HCT116 (cell line): ENCODE results near the gene GIN1. TPM values are rescaled to one million over a fixed set of nuclear protein-coding genes. Genes with fewer than 3 reads are reported as not detected.

Source experiments
- ATAC-seq: fragments of 200-7000 bp; cut with Tn5 transposase; 2 replicates; pipeline ENCODE4 v1.9.1; 2020; ENCODE audit warnings: mild to moderate bottlenecking, moderate library complexity
- BruUV-seq: library from RNA; stranded (reverse); fragments of 400-500 nt; replicated peaks from 2 replicates; lab custom pipeline; 2021; lab: Mats Ljungman, UMichigan
- CTCF ChIA-PET: fragments of 300-600 bp; sonication (Branson Sonifier 250); formaldehyde crosslinking; loops from one replicate; lab custom pipeline; 2021; ENCODE audit warnings: antibody characterized with exemption; lab: Charles Lee
- POLR2A ChIA-PET: fragments of 300-600, 350-600 bp; sonication (Branson Sonifier 250); formaldehyde crosslinking; loops from one replicate; lab custom pipeline; 2021; ENCODE audit warnings: antibody characterized with exemption; lab: Charles Lee
- RAD21 ChIA-PET, 2 experiments: fragments of 300-600 bp; sonication (Branson Sonifier 250); formaldehyde crosslinking; loops; one replicate each; lab custom pipeline; 2023; ENCODE audit warnings: low total read pairs in 2 of 2; ENCODE audit not compliant: uncharacterized antibody in 2 of 2, unreplicated experiment in 2 of 2, low non-redundant PET in 1 of 2; lab: Charles Lee
- DNase-seq: peaks from one replicate; pipeline ENCODE4 v3.0.0-alpha.2; 2010; ENCODE audit warnings: low read depth, low spot score
- H2AFZ ChIP-seq: fragments of 200-600 bp; shearing (Covaris generic), sonication (generic); 2 replicates; pipeline ENCODE4 v1.6.1; 2017; ENCODE audit warnings: low read depth, mixed run types, mixed read lengths, antibody characterized with exemption, low read length; ENCODE audit not compliant: poor library complexity, severe bottlenecking
- H3K27ac ChIP-seq: 2 replicates; pipeline ENCODE4 v1.5.1; 2012; ENCODE audit warnings: low read depth, low read length
- H3K27me3 ChIP-seq: fragments of 200-600 bp; sonication (generic); 2 replicates; pipeline ENCODE4 v1.6.1; 2016; ENCODE audit warnings: mixed run types, low read length, mixed read lengths; ENCODE audit not compliant: insufficient read depth
- H3K36me3 ChIP-seq, 2 experiments: fragments of 200-500 bp in 1 of 2; fragments of 200-600 bp in 1 of 2; sonication (Bioruptor generic) in 1 of 2; sonication (generic) in 1 of 2; 2 replicates each; pipeline versions ENCODE4 v1.5.1 to v1.6.1; 2014 to 2016; ENCODE audit warnings: low read length in 2 of 2, inconsistent platforms in 1 of 2, mixed read lengths in 1 of 2, mixed run types in 1 of 2; ENCODE audit not compliant: insufficient read depth in 2 of 2, control insufficient read depth in 1 of 2
- H3K4me1 ChIP-seq, 2 experiments: fragments of 200-600 bp in 1 of 2; sonication (generic) in 1 of 2; 2 replicates each; pipeline versions ENCODE4 v1.5.1 to v1.6.1; 2012 to 2017; ENCODE audit warnings: low read length in 2 of 2, inconsistent platforms in 1 of 2, mild to moderate bottlenecking in 1 of 2, mixed read lengths in 1 of 2, mixed run types in 1 of 2, moderate library complexity in 1 of 2; ENCODE audit not compliant: insufficient read depth in 2 of 2, control insufficient read depth in 1 of 2
- H3K4me2 ChIP-seq: fragments of 200-600 bp; sonication (generic); 2 replicates; pipeline ENCODE4 v1.6.1; 2017; ENCODE audit warnings: mixed run types, low read length, mixed read lengths
- H3K4me3 ChIP-seq, 2 experiments: fragments of 200-600 bp in 1 of 2; sonication (generic) in 1 of 2; replicated peaks in 1 of 2; 2 replicates each; pipeline ENCODE4 v1.5.1; 2011 to 2016; ENCODE audit warnings: low read length in 2 of 2, control low read depth in 1 of 2, low read depth in 1 of 2, mild to moderate bottlenecking in 1 of 2, mixed read lengths in 1 of 2, mixed run types in 1 of 2
- H3K79me2 ChIP-seq: fragments of 200-600 bp; sonication (generic); 2 replicates; pipeline ENCODE4 v1.6.1; 2017; ENCODE audit warnings: mild to moderate bottlenecking, mixed run types, low read length, moderate library complexity, mixed read lengths; ENCODE audit not compliant: insufficient read depth
- H3K9ac ChIP-seq: fragments of 200-600 bp; sonication (generic); 2 replicates; pipeline ENCODE4 v1.6.1; 2016; ENCODE audit warnings: low read length, mixed read lengths
- H3K9me2 ChIP-seq: fragments of 200-600 bp; sonication (generic), shearing (Covaris generic); 2 replicates; pipeline ENCODE4 v1.6.1; 2017; ENCODE audit warnings: mixed run types, mild to moderate bottlenecking, moderate library complexity; ENCODE audit not compliant: insufficient read depth
- H3K9me3 ChIP-seq, 2 experiments: fragments of 200-500 bp in 1 of 2; fragments of 200-600 bp in 1 of 2; sonication (Bioruptor generic) in 1 of 2; sonication (generic) in 1 of 2; 2 replicates each; pipeline ENCODE4 v1.6.1; 2014 to 2017; ENCODE audit warnings: low read length in 2 of 2, mixed read lengths in 2 of 2, inconsistent platforms in 1 of 2, low read depth in 1 of 2, mild to moderate bottlenecking in 1 of 2, mixed run types in 1 of 2, moderate library complexity in 1 of 2; ENCODE audit not compliant: control insufficient read depth in 1 of 2, insufficient read depth in 1 of 2
- H4K20me1 ChIP-seq: fragments of 200-600 bp; sonication (generic), shearing (Covaris generic); 2 replicates; pipeline ENCODE4 v1.6.1; 2017; ENCODE audit warnings: mixed run types, mild to moderate bottlenecking, moderate library complexity; ENCODE audit not compliant: insufficient read depth
- ATF3 ChIP-seq: IDR thresholded peaks from 2 replicates; pipeline ENCODE4 v1.6.1; 2012
- CBX3 ChIP-seq: IDR thresholded peaks from 2 replicates; pipeline ENCODE4 v1.6.1; 2012; ENCODE audit warnings: low read depth
- CEBPB ChIP-seq: IDR thresholded peaks from 2 replicates; pipeline ENCODE4 v1.6.1; 2012; ENCODE audit warnings: low read depth
- CTCF ChIP-seq, 3 experiments: fragments of 200-600 bp in 1 of 3; sonication (generic) in 1 of 3; IDR thresholded peaks in 2 of 3; conservative IDR thresholded peaks in 1 of 3; 2 replicates each; pipeline ENCODE4 v1.5.1; 2012 to 2017; ENCODE audit warnings: low read depth in 2 of 3, low read length in 2 of 3, antibody characterized with exemption in 1 of 3, borderline replicate concordance in 1 of 3, control low read depth in 1 of 3, mild to moderate bottlenecking in 1 of 3, mixed read lengths in 1 of 3, mixed run types in 1 of 3, moderate library complexity in 1 of 3; ENCODE audit not compliant: insufficient read depth in 1 of 3
- ELF1 ChIP-seq: IDR thresholded peaks from 2 replicates; pipeline ENCODE4 v1.6.1; 2012; ENCODE audit warnings: low read depth, borderline replicate concordance
- EZH2 ChIP-seq: fragments of 200-600 bp; sonication (generic); IDR thresholded peaks from 2 replicates; pipeline ENCODE4 v1.6.1; 2017; ENCODE audit warnings: antibody characterized with exemption, mixed run types
- FOSL1 ChIP-seq: IDR thresholded peaks from 2 replicates; pipeline ENCODE4 v1.6.1; 2012; ENCODE audit warnings: low read depth
- POLR2A ChIP-seq: IDR thresholded peaks from 2 replicates; pipeline ENCODE4 v1.7.0; 2011; ENCODE audit warnings: borderline replicate concordance; ENCODE audit not compliant: insufficient read depth, insufficient read length; ENCODE audit errors: extremely low read depth
- POLR2AphosphoS5 ChIP-seq: IDR thresholded peaks from 2 replicates; pipeline ENCODE4 v1.6.1; 2011; ENCODE audit warnings: mild to moderate bottlenecking, low read depth, low read length, moderate library complexity
- RAD21 ChIP-seq: IDR thresholded peaks from 2 replicates; pipeline ENCODE4 v1.6.1; 2012; ENCODE audit warnings: low read depth, mild to moderate bottlenecking
- REST ChIP-seq: IDR thresholded peaks from 2 replicates; pipeline ENCODE4 v1.6.1; 2012; ENCODE audit warnings: low read depth
- SP1 ChIP-seq: IDR thresholded peaks from 2 replicates; pipeline ENCODE4 v1.6.1; 2012; ENCODE audit warnings: low read depth
- ZFX ChIP-seq: fragments of 450-650 bp; IDR thresholded peaks from 2 replicates; pipeline ENCODE4 v1.6.1; 2017
- intact Hi-C: fragments of 100-400 bp; cut with micrococcal nuclease; formaldehyde crosslinking; loops from 2 replicates; pipeline ENCODE4 v1.10.0; 2022
- total RNA-seq: library from RNA; stranded (reverse); gene quantifications from one replicate; pipeline ENCODE4 v1.2.1, GENCODE V29; 2021; ENCODE audit not compliant: unreplicated experiment

Gene GIN1
- total RNA-seq, 1 experiment from 2014 or later = 11.0 TPM

DNA sequence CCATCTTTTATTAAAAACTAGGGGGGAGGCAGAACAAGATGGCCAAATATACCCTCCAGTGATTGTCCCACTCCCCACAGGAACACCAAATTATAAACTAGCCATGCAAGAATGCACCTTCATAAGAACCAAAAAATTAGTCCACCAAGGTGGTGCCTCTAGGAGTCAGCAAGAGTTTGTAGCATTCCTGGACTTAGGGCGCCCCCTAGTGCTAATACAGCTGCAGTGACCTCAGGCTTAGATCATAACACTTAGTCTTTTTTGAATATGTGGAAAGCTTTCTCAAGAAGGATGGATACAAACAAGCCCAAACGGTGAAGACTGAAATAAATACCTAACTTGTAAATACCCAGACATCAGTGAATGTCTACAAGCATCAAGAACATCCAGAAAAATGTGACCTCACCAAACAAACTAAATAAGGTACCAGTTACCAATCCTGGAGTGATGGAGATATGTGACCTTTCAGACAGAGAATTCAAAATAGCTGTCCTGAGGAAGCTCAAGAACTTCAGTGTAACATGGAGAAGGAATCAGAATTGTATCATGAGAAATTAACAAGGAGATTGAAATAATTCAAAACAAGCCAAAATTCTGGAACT lies 19.4 kb upstream of the GIN1 start:
- no peaks in the 10 kb centered on the region for H3K9me2 ChIP-seq
- no peak overlapping the region for H2AFZ ChIP-seq
- H3K27ac ChIP-seq = no peak overlapping the region
- intact Hi-C loops = loop anchor here (2.0 to 5.0 kb wide), 5 partner anchors 167 to 603 kb away; no protein-coding TSS in a partner anchor
- no peaks in the 10 kb centered on the region for H3K27me3 ChIP-seq
- DNase-seq (peak; percentile 67), ATAC-seq (peak; percentile 97)
- H3K79me2 ChIP-seq = no peaks in the 10 kb centered on the region
- H3K9me3 ChIP-seq = no peaks in the 10 kb centered on the region
- H4K20me1 ChIP-seq = no peaks in the 10 kb centered on the region
- H3K9ac ChIP-seq = no peak overlapping the region
- H3K4me1 ChIP-seq = no peaks in the 10 kb centered on the region
- POLR2A ChIA-PET = no interaction called here
- BruUV-seq = no TSS peak
- CTCF ChIA-PET = interaction anchor here (0.6 to 1.8 kb wide), 9 partner anchors 12 to 602 kb away, joined by 3 to 8 read pairs (median 4); no protein-coding TSS in a partner anchor
- no peak overlapping the region for H3K4me3 ChIP-seq
- no peak overlapping the region for H3K4me2 ChIP-seq
- RAD21 ChIA-PET = no interaction called here
- peaks cover 0 to 2% of the 10 kb centered on the region in 2 experiments; a peak in 2 of 4 replicates for H3K36me3 ChIP-seq
- TF ChIP-seq RAD21 (peak; percentile 91), CTCF (IDR thresholded peaks at IDR 0.05 in 2 of 3, conservative IDR thresholded peaks at IDR 0.05 in 1 of 3; ENCODE audit: borderline replicate concordance in 1 of 3, insufficient read depth in 1 of 3, low read depth in 2 of 3, low read length in 2 of 3) (peak; percentile 81 to 99 (median 90)), CBX3 (no peak)

DNA sequence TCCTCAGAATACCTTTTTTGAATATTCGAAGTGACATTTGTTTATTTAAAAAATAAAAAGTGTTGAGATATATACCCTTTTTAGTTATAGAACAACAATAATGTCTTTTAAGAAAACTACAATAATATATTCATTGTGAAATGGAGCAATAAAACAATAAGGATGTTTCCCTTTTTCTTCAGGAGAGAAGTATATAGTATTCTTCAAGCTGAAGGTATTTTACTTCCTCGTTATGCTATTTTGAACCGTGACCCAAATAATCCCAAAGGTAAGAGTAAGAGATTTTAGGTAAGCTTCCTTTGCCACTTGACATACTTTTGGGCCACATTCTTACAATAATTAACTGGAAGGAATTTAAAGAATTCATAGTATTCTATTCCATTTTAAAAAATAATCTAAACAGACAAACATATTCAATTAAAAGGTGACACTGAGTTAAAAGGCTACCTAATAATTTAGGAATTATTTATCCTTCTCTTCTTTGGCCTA lies 18.3 kb upstream of the GIN1 start:
- ChIA-PET CTCF (interaction anchor here (0.8 to 1.8 kb wide), 5 partner anchors 87 to 602 kb away, joined by 3 to 7 read pairs (median 4); no protein-coding TSS in a partner anchor), POLR2A (no interaction called here), RAD21 (no interaction called here)
- Histone ChIP-seq H3K36me3 (peaks cover 0 to 2% of the 10 kb centered on the region in 2 experiments; a peak in 2 of 4 replicates), H2AFZ (no peak overlapping the region), H3K4me3 (no peak overlapping the region), H3K9ac (no peak overlapping the region), H3K79me2 (no peaks in the 10 kb centered on the region), H4K20me1 (no peaks in the 10 kb centered on the region), H3K9me2 (no peaks in the 10 kb centered on the region), H3K9me3 (no peaks in the 10 kb centered on the region), H3K27ac (no peak overlapping the region), H3K4me2 (no peak overlapping the region)
- no peak for DNase-seq
- ATAC-seq = no peak
- no TSS peak for BruUV-seq
- intact Hi-C loops = loop anchor here (2.0 to 5.0 kb wide), 5 partner anchors 166 to 601 kb away; no protein-coding TSS in a partner anchor
- TF ChIP-seq POLR2A (no peak), POLR2AphosphoS5 (no peak), EZH2 (no peak), RAD21 (no peak), CEBPB (no peak), ZFX (no peak), ELF1 (no peak), ATF3 (no peak), FOSL1 (no peak), SP1 (no peak), REST (no peak)
- TF ChIP-seq, all 23 proteins: peak for 0
- Histone ChIP-seq H3K4me1 (no peaks in the 10 kb centered on the region), H3K27me3 (no peaks in the 10 kb centered on the region)
